SK-N-SH (cell line): ENCODE results near the gene SELE. TPM values are rescaled to one million over a fixed set of nuclear protein-coding genes. Genes with fewer than 3 reads are reported as not detected.

ENCODE experiments used
- CTCF ChIA-PET: fragments of 300-600, 350-600 bp; formaldehyde crosslinking; extraction: SDS; loops from one replicate; lab custom pipeline; 2021; lab: Yijun Ruan, JAX
- POLR2A ChIA-PET: fragments of 350-600 bp; sonication (Branson Sonifier 250); formaldehyde crosslinking; extraction: SDS; loops from one replicate; lab custom pipeline; 2020; ENCODE audit warnings: antibody characterized with exemption, inconsistent platforms; lab: Yijun Ruan, JAX
- DNase-seq: peaks from one replicate; pipeline ENCODE4 v3.0.0; 2012
- H2AFZ ChIP-seq: fragments of 200-600 bp; sonication (generic); 2 replicates; pipeline ENCODE4 v1.8.1; 2016; ENCODE audit warnings: antibody characterized with exemption, mild to moderate bottlenecking, low read depth
- H3F3A ChIP-seq: fragments of 200-600 bp; sonication (generic); replicated peaks from 2 replicates; pipeline ENCODE3; 2016; ENCODE audit warnings: antibody characterized with exemption, mild to moderate bottlenecking; ENCODE audit not compliant: insufficient read depth
- H3K27ac ChIP-seq, 2 experiments: fragments of 200-500 bp in 1 of 2; fragments of 200-600 bp in 1 of 2; sonication (Bioruptor generic) in 1 of 2; sonication (generic), shearing (Covaris generic) in 1 of 2; 2 replicates each; pipeline versions ENCODE4 v1.5.1 to v1.6.1; 2014 to 2016; ENCODE audit warnings: low read depth in 2 of 2, inconsistent platforms in 1 of 2, low read length in 1 of 2, mild to moderate bottlenecking in 1 of 2, mixed read lengths in 1 of 2
- H3K27me3 ChIP-seq: fragments of 200-600 bp; sonication (generic), shearing (Covaris generic); 2 replicates; pipeline ENCODE4 v1.6.1; 2016; ENCODE audit warnings: mixed run types; ENCODE audit not compliant: insufficient read depth
- H3K36me3 ChIP-seq, 2 experiments: fragments of 200-500 bp in 1 of 2; fragments of 200-600 bp in 1 of 2; sonication (Bioruptor generic) in 1 of 2; sonication (generic) in 1 of 2; replicated peaks in 1 of 2; 2 replicates each; pipeline versions ENCODE3 to v1.5.1; 2014 to 2016; ENCODE audit warnings: low read length in 1 of 2, mild to moderate bottlenecking in 1 of 2; ENCODE audit not compliant: insufficient read depth in 2 of 2, control insufficient read depth in 1 of 2
- H3K4me1 ChIP-seq, 2 experiments: fragments of 200-500 bp in 1 of 2; fragments of 200-600 bp in 1 of 2; sonication (Bioruptor generic) in 1 of 2; sonication (generic), shearing (Covaris generic) in 1 of 2; 2 replicates each; pipeline versions ENCODE4 v1.5.1 to v1.6.1; 2014 to 2016; ENCODE audit warnings: low read depth in 1 of 2, low read length in 1 of 2, mixed run types in 1 of 2; ENCODE audit not compliant: insufficient read depth in 2 of 2, control insufficient read depth in 1 of 2
- H3K4me2 ChIP-seq: fragments of 200-600 bp; sonication (generic), shearing (Covaris generic); 2 replicates; pipeline ENCODE4 v1.6.1; 2017; ENCODE audit warnings: mixed run types
- H3K4me3 ChIP-seq, 2 experiments: fragments of 200-500 bp in 1 of 2; fragments of 200-600 bp in 1 of 2; sonication (Bioruptor generic) in 1 of 2; sonication (generic), shearing (Covaris generic) in 1 of 2; 2 replicates each; pipeline versions ENCODE4 v1.5.1 to v1.8.1; 2014 to 2016; ENCODE audit warnings: low read depth in 2 of 2, inconsistent platforms in 1 of 2, low read length in 1 of 2, mild to moderate bottlenecking in 1 of 2, mixed read lengths in 1 of 2, moderate library complexity in 1 of 2
- H3K79me2 ChIP-seq: fragments of 200-600 bp; sonication (generic); 2 replicates; pipeline ENCODE4 v1.8.1; 2017; ENCODE audit warnings: mild to moderate bottlenecking; ENCODE audit not compliant: insufficient read depth
- H3K9ac ChIP-seq: fragments of 200-600 bp; sonication (generic); 2 replicates; pipeline ENCODE4 v1.6.1; 2017; ENCODE audit warnings: mixed run types
- H3K9me2 ChIP-seq: fragments of 200-600 bp; sonication (generic); 2 replicates; pipeline ENCODE4 v1.6.1; 2017; ENCODE audit warnings: mixed run types
- H3K9me3 ChIP-seq: fragments of 200-600 bp; sonication (generic); 2 replicates; pipeline ENCODE4 v1.6.1; 2017; ENCODE audit warnings: mixed run types, mild to moderate bottlenecking, moderate library complexity
- H4K20me1 ChIP-seq: fragments of 200-600 bp; sonication (generic); 2 replicates; pipeline ENCODE4 v1.6.1; 2017; ENCODE audit warnings: mild to moderate bottlenecking, mixed run types; ENCODE audit not compliant: insufficient read depth
- FOXJ3 ChIP-seq: sonication (generic); formaldehyde crosslinking; IDR thresholded peaks from 2 replicates; pipeline ENCODE4 v1.5.1; 2020; ENCODE audit warnings: mild to moderate bottlenecking, missing genetic modification reagents
- FOXM1 ChIP-seq: IDR thresholded peaks from 2 replicates; pipeline ENCODE4 v1.4.0; 2012; ENCODE audit warnings: low read depth, mild to moderate bottlenecking
- GATA2 ChIP-seq: sonication (generic); formaldehyde crosslinking; IDR thresholded peaks from 2 replicates; pipeline ENCODE4 v1.5.0; 2020; ENCODE audit warnings: mild to moderate bottlenecking, missing genetic modification reagents
- MEF2A ChIP-seq: IDR thresholded peaks from 2 replicates; pipeline ENCODE4 v1.4.0; 2012; ENCODE audit warnings: low read depth, borderline replicate concordance
- MXI1 ChIP-seq: IDR thresholded peaks from 2 replicates; pipeline ENCODE4 v1.6.1; 2012; ENCODE audit warnings: mild to moderate bottlenecking, low read depth, low read length, improper control_type of control experiment
- NFIC ChIP-seq: IDR thresholded peaks from 2 replicates; pipeline ENCODE4 v1.4.0; 2012; ENCODE audit warnings: borderline replicate concordance
- RCOR1 ChIP-seq: fragments of 150-350 bp; IDR thresholded peaks from 2 replicates; pipeline ENCODE4 v1.6.1; 2017; ENCODE audit warnings: antibody characterized with exemption, low read length
- RFX5 ChIP-seq: IDR thresholded peaks from 2 replicates; pipeline ENCODE4 v1.6.1; 2012; ENCODE audit warnings: mild to moderate bottlenecking, improper control_type of control experiment, low read length
- RXRA ChIP-seq: IDR thresholded peaks from 2 replicates; pipeline ENCODE4 v1.4.0; 2012; ENCODE audit warnings: low read depth, mild to moderate bottlenecking, borderline replicate concordance
- YY1 ChIP-seq: IDR thresholded peaks from 2 replicates; pipeline ENCODE4 v1.4.0; 2012; ENCODE audit warnings: low read depth, mild to moderate bottlenecking
- WGBS: methylation state at CpG from one replicate; pipeline ENCODE4 v1.1.6; 2017; ENCODE audit warnings: low lambda C conversion rate; 5-methylcytosine and 5-hydroxymethylcytosine counted together
- polyA plus RNA-seq, 3 experiments: library from polyadenylated mRNA; depleted of rRNA; stranded (reverse); fragments of >200 nt; gene quantifications; 2 replicates each; pipeline ENCODE4 v1.2.3, GENCODE V29; 2012
- TF ChIP-seq, protein P1 (sequence below): IDR thresholded peaks from 2 replicates; pipeline ENCODE4 v1.4.0; 2012; ENCODE audit warnings: low read depth, borderline replicate concordance
- TF ChIP-seq, protein P2 (sequence below): fragments of 150-350 bp; IDR thresholded peaks from 2 replicates; pipeline ENCODE4 v1.6.1; 2016; ENCODE audit warnings: mild to moderate bottlenecking, low read depth, low read length
- TF ChIP-seq, protein P3 (sequence below): fragments of 150-350 bp; IDR thresholded peaks from 2 replicates; pipeline ENCODE4 v1.6.1; 2017; ENCODE audit warnings: antibody characterized with exemption, low read length, low read depth, borderline replicate concordance
- TF ChIP-seq, protein P4 (sequence below): IDR thresholded peaks from 2 replicates; pipeline ENCODE4 v1.4.0; 2012; ENCODE audit warnings: low read depth
- TF ChIP-seq, protein P5 (sequence below): fragments of 200-600 bp; sonication (generic); IDR thresholded peaks from 2 replicates; pipeline ENCODE4 v1.6.1; 2017; ENCODE audit warnings: antibody characterized with exemption, mild to moderate bottlenecking, moderate library complexity

Gene SELE
- polyA plus RNA-seq, 1 of the 3 experiments (the other 2 are of a cell fraction), result 0.02 TPM

DNA sequence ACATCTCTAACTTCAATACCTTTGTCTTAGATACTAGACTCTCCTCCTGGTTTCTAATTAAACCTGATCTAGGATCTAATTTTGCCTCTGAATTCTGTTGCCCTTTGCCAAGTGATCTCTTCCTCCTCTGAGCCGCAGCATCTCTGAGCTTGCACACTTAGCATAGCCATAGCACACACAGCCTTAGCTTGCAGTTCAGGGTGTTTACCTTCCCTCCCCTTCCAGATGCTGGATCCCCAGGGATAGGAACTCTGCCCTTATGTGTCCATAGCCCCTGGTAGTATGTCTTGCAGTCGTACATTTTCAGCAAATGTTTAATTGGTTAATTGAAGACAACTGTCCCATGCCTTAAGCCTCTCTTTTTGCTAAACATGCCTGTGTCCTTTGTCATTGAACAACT is 52.7 kb downstream of the SELE start:
- no peaks in the 10 kb centered on the region for H3F3A ChIP-seq
- no peaks in the 10 kb centered on the region for H3K36me3 ChIP-seq
- DNase-seq, result no peak
- no peaks in the 10 kb centered on the region for H4K20me1 ChIP-seq
- H3K9me2 ChIP-seq, result no peaks in the 10 kb centered on the region
- no peak overlapping the region for H3K27ac ChIP-seq
- no peak for TF ChIP-seq FOXM1
- no peak for TF ChIP-seq FOXJ3
- TF ChIP-seq, protein P1, sequence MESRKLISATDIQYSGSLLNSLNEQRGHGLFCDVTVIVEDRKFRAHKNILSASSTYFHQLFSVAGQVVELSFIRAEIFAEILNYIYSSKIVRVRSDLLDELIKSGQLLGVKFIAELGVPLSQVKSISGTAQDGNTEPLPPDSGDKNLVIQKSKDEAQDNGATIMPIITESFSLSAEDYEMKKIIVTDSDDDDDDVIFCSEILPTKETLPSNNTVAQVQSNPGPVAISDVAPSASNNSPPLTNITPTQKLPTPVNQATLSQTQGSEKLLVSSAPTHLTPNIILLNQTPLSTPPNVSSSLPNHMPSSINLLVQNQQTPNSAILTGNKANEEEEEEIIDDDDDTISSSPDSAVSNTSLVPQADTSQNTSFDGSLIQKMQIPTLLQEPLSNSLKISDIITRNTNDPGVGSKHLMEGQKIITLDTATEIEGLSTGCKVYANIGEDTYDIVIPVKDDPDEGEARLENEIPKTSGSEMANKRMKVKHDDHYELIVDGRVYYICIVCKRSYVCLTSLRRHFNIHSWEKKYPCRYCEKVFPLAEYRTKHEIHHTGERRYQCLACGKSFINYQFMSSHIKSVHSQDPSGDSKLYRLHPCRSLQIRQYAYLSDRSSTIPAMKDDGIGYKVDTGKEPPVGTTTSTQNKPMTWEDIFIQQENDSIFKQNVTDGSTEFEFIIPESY, result no peak
- TF ChIP-seq YY1, result no peak
- TF ChIP-seq, all 33 proteins: peak for 0
- Histone ChIP-seq H3K79me2 (no peaks in the 10 kb centered on the region), H3K9me3 (no peaks in the 10 kb centered on the region), H3K4me2 (no peak overlapping the region), H3K4me3 (no peak overlapping the region), H3K4me1 (no peaks in the 10 kb centered on the region), H2AFZ (no peak overlapping the region), H3K9ac (no peak overlapping the region), H3K27me3 (peaks cover 45% of the 10 kb centered on the region)
- 0% methylated on average over 2 of the region's 2 CpGs for WGBS
- POLR2A ChIA-PET, result no interaction called here
- CTCF ChIA-PET, result interaction anchor here (0.8 to 1.0 kb wide), 4 partner anchors 19 to 248 kb away, joined by 3 to 4 read pairs (median 3); partner anchors contain the start of gene F5

DNA sequence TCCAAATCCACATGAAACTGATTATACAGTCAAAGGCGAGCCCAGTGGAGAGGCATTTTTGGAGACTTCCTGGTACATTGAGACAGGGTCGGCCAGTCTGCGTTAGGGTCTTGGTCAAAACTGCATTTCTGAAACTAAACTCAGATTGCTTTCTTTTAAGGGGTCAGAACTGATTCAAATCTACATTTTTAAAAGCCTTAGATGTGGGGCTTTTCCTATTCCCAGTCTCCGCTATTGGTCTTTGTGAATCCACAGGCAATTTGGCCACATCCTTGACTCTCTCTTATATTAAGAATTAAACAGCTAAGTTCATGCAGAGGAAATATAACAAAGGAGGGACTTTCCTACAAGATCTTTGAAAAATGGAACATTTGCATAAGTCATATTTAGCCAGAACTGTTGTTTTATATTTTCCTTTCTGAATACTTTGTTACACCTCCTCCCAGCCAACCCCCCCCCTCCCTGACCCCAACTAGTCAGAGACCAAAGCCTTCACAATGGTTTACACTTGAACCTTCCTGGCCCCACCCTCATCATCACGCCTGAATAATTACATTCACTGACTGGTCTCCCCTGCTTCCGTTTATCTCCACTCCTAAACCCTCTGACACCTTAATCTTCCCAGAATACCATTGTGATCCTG is 53.4 kb downstream of the SELE start:
- H3K9me2 ChIP-seq, result no peaks in the 10 kb centered on the region
- H3K27ac ChIP-seq, result no peak overlapping the region
- no peak overlapping the region for H3K9ac ChIP-seq
- peaks cover 45% of the 10 kb centered on the region for H3K27me3 ChIP-seq
- H3K4me2 ChIP-seq, result no peak overlapping the region
- POLR2A ChIA-PET, result no interaction called here
- no peaks in the 10 kb centered on the region for H4K20me1 ChIP-seq
- H2AFZ ChIP-seq, result no peak overlapping the region
- CTCF ChIA-PET, result no interaction called here
- no peaks in the 10 kb centered on the region for H3F3A ChIP-seq
- H3K36me3 ChIP-seq, result no peaks in the 10 kb centered on the region
- no peaks in the 10 kb centered on the region for H3K9me3 ChIP-seq
- 14% methylated on average over 6 of the region's 6 CpGs for WGBS
- no peak overlapping the region for H3K4me3 ChIP-seq
- DNase-seq, result no peak
- no peaks in the 10 kb centered on the region for H3K79me2 ChIP-seq
- no peaks in the 10 kb centered on the region for H3K4me1 ChIP-seq
- TF ChIP-seq RCOR1 (no peak), RXRA (no peak), NFIC (no peak), RFX5 (no peak), FOXM1 (no peak), MEF2A (no peak), GATA2 (CRISPR knock-in tag) (no peak), MXI1 (no peak)
- TF ChIP-seq, protein P2, sequence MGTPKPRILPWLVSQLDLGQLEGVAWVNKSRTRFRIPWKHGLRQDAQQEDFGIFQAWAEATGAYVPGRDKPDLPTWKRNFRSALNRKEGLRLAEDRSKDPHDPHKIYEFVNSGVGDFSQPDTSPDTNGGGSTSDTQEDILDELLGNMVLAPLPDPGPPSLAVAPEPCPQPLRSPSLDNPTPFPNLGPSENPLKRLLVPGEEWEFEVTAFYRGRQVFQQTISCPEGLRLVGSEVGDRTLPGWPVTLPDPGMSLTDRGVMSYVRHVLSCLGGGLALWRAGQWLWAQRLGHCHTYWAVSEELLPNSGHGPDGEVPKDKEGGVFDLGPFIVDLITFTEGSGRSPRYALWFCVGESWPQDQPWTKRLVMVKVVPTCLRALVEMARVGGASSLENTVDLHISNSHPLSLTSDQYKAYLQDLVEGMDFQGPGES, result no peak
- TF ChIP-seq, protein P3, sequence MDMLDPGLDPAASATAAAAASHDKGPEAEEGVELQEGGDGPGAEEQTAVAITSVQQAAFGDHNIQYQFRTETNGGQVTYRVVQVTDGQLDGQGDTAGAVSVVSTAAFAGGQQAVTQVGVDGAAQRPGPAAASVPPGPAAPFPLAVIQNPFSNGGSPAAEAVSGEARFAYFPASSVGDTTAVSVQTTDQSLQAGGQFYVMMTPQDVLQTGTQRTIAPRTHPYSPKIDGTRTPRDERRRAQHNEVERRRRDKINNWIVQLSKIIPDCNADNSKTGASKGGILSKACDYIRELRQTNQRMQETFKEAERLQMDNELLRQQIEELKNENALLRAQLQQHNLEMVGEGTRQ, result no peak
- TF ChIP-seq, protein P4, sequence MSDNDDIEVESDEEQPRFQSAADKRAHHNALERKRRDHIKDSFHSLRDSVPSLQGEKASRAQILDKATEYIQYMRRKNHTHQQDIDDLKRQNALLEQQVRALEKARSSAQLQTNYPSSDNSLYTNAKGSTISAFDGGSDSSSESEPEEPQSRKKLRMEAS, result no peak
- TF ChIP-seq, protein P5, sequence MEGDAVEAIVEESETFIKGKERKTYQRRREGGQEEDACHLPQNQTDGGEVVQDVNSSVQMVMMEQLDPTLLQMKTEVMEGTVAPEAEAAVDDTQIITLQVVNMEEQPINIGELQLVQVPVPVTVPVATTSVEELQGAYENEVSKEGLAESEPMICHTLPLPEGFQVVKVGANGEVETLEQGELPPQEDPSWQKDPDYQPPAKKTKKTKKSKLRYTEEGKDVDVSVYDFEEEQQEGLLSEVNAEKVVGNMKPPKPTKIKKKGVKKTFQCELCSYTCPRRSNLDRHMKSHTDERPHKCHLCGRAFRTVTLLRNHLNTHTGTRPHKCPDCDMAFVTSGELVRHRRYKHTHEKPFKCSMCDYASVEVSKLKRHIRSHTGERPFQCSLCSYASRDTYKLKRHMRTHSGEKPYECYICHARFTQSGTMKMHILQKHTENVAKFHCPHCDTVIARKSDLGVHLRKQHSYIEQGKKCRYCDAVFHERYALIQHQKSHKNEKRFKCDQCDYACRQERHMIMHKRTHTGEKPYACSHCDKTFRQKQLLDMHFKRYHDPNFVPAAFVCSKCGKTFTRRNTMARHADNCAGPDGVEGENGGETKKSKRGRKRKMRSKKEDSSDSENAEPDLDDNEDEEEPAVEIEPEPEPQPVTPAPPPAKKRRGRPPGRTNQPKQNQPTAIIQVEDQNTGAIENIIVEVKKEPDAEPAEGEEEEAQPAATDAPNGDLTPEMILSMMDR, result no peak
